ENCODE results near the gene CITED4. TPM values are rescaled to one million over a fixed set of nuclear protein-coding genes. Genes with fewer than 3 reads are reported as not detected.

CITED4 gene
- polyA plus RNA-seq, 1 donor from 2014 or later, result 2.6 TPM

GRCh38 chr1:40898431-40898901 lies 36.3 kb upstream of the CITED4 start:
- H3K27ac ChIP-seq (ENCODE audit: low read length), result no peak overlapping the region
- H3K79me2 ChIP-seq (replicated peaks; ENCODE audit: insufficient read depth, low read length), result no peaks in the 10 kb centered on the region
- H3K27me3 ChIP-seq (ENCODE audit: insufficient read depth, low read depth, low read length), result no peaks in the 10 kb centered on the region
- no peak for TF ChIP-seq EP300 (conservative IDR thresholded peaks at IDR 0.05; ENCODE audit: poor library complexity, severe bottlenecking)
- no peak for TF ChIP-seq EZH2 (IDR thresholded peaks at IDR 0.05; ENCODE audit: borderline replicate concordance, insufficient read depth, low read length, poor library complexity, severe bottlenecking)
- TF ChIP-seq RAD21 (conservative IDR thresholded peaks at IDR 0.05), result no peak
- no peak for TF ChIP-seq POLR2AphosphoS5 (IDR thresholded peaks at IDR 0.05)
- no peak for TF ChIP-seq TAF1 (IDR thresholded peaks at IDR 0.05; ENCODE audit: low read depth)
- no peak for TF ChIP-seq MXI1 (conservative IDR thresholded peaks at IDR 0.05; ENCODE audit: poor library complexity, severe bottlenecking)
- no peak for TF ChIP-seq SMC3 (conservative IDR thresholded peaks at IDR 0.05; ENCODE audit: poor library complexity)
- no peak for TF ChIP-seq REST (IDR thresholded peaks at IDR 0.05; ENCODE audit: borderline replicate concordance)
- no peak for TF ChIP-seq CTCF (IDR thresholded peaks at IDR 0.05; ENCODE audit: poor library complexity, severe bottlenecking)
- H3K9me3 ChIP-seq (ENCODE audit: low read length), result no peaks in the 10 kb centered on the region
- H3K4me3 ChIP-seq (ENCODE audit: low read length), result no peak overlapping the region
- no peaks in the 10 kb centered on the region for H3K9me2 ChIP-seq (ENCODE audit: insufficient read depth, low read length)
- H3K9ac ChIP-seq (ENCODE audit: low read length), result no peak overlapping the region
- H3K4me2 ChIP-seq (ENCODE audit: low read length), result no peak overlapping the region
- no peaks in the 10 kb centered on the region for H3F3A ChIP-seq (ENCODE audit: insufficient read depth, low read length, poor library complexity, severe bottlenecking)
- H4K20me1 ChIP-seq (ENCODE audit: insufficient read depth), result no peaks in the 10 kb centered on the region
- H2AFZ ChIP-seq (ENCODE audit: low read depth, low read length), result no peak overlapping the region
- H3K36me3 ChIP-seq (ENCODE audit: insufficient read depth, low read length), result no peaks in the 10 kb centered on the region

- TF ChIP-seq TAF1 (IDR thresholded peaks at IDR 0.05; ENCODE audit: low read depth), result no peak
- TF ChIP-seq EP300 (conservative IDR thresholded peaks at IDR 0.05; ENCODE audit: poor library complexity, severe bottlenecking), result no peak
- TF ChIP-seq MXI1 (conservative IDR thresholded peaks at IDR 0.05; ENCODE audit: poor library complexity, severe bottlenecking), result no peak
- TF ChIP-seq CTCF (IDR thresholded peaks at IDR 0.05; ENCODE audit: poor library complexity, severe bottlenecking), result no peak
- no peak for TF ChIP-seq EZH2 (IDR thresholded peaks at IDR 0.05; ENCODE audit: borderline replicate concordance, insufficient read depth, low read length, poor library complexity, severe bottlenecking)
- no peak for TF ChIP-seq SMC3 (conservative IDR thresholded peaks at IDR 0.05; ENCODE audit: poor library complexity)
- TF ChIP-seq RAD21 (conservative IDR thresholded peaks at IDR 0.05), result no peak
- no peak for TF ChIP-seq POLR2AphosphoS5 (IDR thresholded peaks at IDR 0.05)
- TF ChIP-seq REST (IDR thresholded peaks at IDR 0.05; ENCODE audit: borderline replicate concordance), result no peak
- H2AFZ ChIP-seq (ENCODE audit: low read depth, low read length), result no peak overlapping the region
- H3K4me2 ChIP-seq (ENCODE audit: low read length), result no peak overlapping the region
- H3K27ac ChIP-seq (ENCODE audit: low read length), result no peak overlapping the region
- H3K79me2 ChIP-seq (replicated peaks; ENCODE audit: insufficient read depth, low read length), result no peaks in the 10 kb centered on the region
- H3K4me3 ChIP-seq (ENCODE audit: low read length), result no peak overlapping the region
- no peaks in the 10 kb centered on the region for H3K27me3 ChIP-seq (ENCODE audit: insufficient read depth, low read depth, low read length)
- H4K20me1 ChIP-seq (ENCODE audit: insufficient read depth), result no peaks in the 10 kb centered on the region
- no peak overlapping the region for H3K9ac ChIP-seq (ENCODE audit: low read length)
- H3K36me3 ChIP-seq (ENCODE audit: insufficient read depth, low read length), result no peaks in the 10 kb centered on the region
- no peaks in the 10 kb centered on the region for H3F3A ChIP-seq (ENCODE audit: insufficient read depth, low read length, poor library complexity, severe bottlenecking)
- no peaks in the 10 kb centered on the region for H3K9me2 ChIP-seq (ENCODE audit: insufficient read depth, low read length)
- H3K9me3 ChIP-seq (ENCODE audit: low read length), result no peaks in the 10 kb centered on the region
These were observed 35.4 kb upstream of the CITED4 start for GRCh38 chr1:40897513-40897912.
